HG03457 (cell line): ENCODE measurements around the gene SLC4A5.
"Not testable (repeated sequence)": the region's sequence is repeated elsewhere in the genome, so short reads cannot be mapped to it uniquely, and the experiment has no call there.

Experiments
- ATAC-seq: cut with Tn5 transposase; IDR thresholded peaks from one replicate; pipeline ENCODE4 v1.9.1; 2021; ENCODE audit warnings: moderate number of reproducible peaks; ENCODE audit not compliant: unreplicated experiment

SLC4A5 gene

DNA sequence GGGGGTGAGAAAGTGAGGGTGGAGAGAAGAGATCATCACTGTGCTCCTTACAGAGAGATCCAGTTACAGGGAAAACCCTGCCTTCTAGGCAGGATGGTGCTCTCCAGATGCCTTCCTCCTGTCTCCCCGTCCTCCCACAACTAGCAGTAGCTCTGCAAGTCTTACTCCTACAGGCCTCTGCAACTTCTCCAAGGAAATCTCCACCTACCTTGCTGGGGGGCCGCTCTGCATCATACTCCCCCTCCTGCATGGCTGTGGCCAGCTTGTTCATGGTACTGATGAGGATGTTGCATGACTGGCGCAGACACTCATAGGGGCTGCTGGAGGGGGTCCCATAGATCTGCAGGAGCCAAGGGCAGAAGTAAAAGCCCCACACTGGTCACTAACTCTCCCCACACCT is 22.8 kb upstream of the SLC4A5 start:
- no peak for ATAC-seq

GRCh38 chr2:74364533-74365505 is 21.6 kb upstream of the SLC4A5 start:
- ATAC-seq = no peak

DNA sequence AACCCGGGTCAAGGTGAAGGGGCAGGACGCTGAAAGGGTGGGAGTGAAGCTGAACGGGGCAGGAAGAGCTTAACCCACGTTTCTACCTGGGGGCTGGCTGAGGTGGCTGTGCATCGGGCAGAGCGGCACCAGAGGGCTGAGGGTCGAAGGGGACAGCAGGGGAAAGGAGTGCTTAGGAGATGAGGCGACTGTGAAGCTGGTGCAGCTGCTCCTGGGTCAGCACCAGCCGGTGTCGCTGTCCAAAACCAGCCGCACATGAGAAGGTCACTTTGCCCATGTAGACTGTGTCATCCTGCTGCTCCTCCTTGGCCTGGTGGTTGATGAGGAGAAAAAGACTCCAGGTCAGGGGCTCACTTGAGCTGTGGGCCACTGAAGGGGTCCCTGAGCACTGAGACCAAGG is 18.1 kb upstream of the SLC4A5 start:
- ATAC-seq = no peak

DNA sequence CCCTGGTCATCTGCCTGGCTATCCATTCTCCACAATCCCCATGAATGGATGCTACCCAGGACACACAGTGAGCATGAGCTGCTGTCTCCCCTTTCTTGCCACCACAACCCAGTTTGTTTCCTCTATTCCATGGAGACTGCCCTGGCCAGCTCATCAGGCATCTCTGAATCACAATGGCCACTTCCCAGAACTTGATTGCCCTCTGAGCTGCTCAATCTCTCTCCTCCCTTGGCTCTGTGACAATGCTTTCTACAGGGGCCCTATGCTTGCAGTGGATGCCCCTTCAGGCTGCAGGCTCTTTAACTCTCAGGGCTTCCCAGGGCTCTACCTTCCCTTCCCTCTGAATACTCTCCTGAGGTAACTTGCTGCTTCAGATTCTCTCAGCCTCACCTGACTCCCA is 14.4 kb upstream of the SLC4A5 start:
- no peak for ATAC-seq

DNA sequence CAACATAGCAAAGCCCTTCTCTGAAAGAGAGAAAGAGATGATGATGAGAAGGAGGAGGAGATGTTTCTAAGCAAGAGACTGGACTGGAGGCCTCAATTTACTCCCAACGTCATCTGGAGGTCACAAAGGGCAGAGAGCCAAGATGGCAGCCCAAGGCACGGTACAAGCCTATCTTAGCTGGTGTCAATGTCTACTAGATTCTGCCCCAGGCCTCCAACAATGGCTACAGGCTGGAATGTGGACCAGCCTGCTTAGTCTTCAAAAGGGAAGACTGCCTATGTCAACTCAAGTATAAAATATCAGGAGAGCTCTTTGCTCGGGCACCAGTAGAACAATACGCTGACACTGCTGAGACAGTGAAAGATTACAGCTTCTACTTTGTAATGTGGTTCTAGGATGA is 6.7 kb upstream of the SLC4A5 start:
- no peak for ATAC-seq

- no peak for ATAC-seq
These were observed 4.5 kb upstream of the SLC4A5 start for GRCh38 chr2:74347742-74348141.

- ATAC-seq = no peak
These were observed 4.1 kb upstream of the SLC4A5 start for GRCh38 chr2:74347303-74347702.

GRCh38 chr2:74345272-74345943 is 2.2 kb upstream of the SLC4A5 start:
- no peak for ATAC-seq

- not testable (repeated sequence) for ATAC-seq
These were observed 7.0 kb downstream of the SLC4A5 start for GRCh38 chr2:74336227-74336626.

DNA sequence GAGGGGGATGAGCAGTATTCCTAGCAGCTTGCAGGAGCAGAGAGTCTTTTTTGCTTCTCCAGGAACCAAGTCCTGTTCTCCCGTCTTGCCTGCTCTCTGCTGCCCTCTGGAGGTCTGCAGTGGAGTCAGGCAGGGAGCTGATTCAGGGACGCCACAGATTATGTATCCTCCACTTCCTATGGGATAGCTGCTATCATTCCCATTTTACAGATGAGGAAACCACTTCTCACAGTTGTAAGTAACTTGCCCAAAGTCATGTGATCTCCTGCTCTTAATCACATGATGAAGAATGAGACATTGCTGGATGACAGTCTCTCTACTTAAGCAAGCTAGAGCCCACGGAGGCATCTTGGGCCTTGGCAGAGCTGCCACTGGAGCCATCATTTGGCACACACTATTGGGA is 8.3 kb downstream of the SLC4A5 start:
- no peak for ATAC-seq

GRCh38 chr2:74333896-74334586 is 9.2 kb downstream of the SLC4A5 start:
- no peak for ATAC-seq

- no peak for ATAC-seq
These were observed 10.0 kb downstream of the SLC4A5 start for GRCh38 chr2:74333175-74333574.

- no peak for ATAC-seq
These were observed 10.6 kb downstream of the SLC4A5 start for GRCh38 chr2:74332550-74333174.

DNA sequence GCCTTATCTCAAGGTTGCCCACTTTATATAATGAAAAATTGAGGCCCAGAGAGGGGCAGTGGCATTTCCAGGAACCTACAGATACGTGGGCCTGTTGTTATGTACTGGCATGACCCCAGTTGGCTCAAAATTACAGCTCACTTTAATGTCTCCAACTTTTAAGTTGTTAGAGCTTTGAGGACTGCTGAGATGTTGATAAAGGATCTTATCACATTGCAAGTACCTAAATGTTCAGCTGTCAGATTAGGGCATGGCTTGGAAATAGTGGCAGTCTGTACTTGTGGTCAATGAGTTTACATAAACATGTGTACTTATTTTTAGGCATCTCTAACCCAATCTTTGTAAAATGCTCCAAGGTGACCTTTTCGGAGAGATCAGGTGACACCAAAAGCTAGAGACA is 14.6 kb downstream of the SLC4A5 start:
- no peak for ATAC-seq

DNA sequence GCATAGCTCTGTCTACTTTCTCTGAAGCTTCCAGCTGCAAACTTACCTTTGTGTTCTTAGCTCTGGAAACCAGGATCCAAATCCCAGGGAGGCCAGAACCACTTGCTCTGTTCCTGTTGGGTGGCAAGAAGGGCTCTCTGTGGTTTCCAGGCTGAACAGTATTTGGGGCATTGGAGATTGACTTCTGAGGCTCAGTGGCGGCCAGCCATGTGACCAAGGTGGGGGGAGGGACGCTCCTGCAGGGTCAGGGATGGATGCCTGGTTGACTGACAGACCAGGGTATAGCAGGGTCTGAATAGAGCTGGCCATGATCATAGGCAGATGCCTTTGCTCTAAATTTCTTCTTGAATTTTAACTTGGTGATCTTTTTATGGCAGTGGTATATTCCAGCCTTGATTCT is 15.1 kb downstream of the SLC4A5 start:
- ATAC-seq = no peak

DNA sequence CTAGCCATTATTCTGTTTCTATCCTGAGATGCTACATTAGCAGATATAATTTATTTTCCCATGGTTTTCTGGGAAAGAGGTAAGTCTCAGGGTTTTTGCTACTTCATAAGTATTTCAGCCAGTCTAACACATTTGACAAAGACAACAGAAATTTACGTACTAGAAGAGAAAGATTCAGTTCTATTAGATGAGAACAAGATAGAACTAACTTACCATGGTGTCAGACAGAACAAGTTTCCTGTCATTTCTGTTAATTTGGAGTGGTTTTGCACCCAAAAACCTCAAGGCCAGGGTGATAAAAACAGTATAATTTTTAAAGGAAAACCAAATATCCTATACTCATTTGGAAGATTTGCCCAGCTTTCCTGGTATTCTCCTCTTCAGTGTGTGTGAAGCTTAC is 15.6 kb downstream of the SLC4A5 start:
- ATAC-seq = no peak

GRCh38 chr2:74327199-74327598 is 16.0 kb downstream of the SLC4A5 start:
- ATAC-seq = no peak

DNA sequence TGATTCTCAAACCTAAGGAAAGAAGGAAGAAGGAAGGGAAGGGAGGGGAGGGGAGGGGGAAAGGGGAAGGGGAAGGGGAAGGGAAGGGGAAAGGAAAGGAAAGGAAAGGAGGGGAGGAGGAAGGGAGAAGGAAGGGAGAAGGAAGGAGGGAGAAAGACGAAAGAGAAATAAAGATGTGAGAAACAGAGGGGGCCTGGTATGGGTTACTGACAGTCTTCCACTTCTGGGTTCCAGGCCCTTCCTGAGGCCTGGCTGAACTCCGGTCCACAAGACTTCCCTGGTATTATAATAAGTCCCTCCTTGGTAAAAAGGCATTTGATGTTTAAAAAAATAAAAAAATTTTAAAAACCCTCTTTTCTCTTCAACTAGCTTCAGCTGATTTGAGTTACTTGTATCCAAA is 17.4 kb downstream of the SLC4A5 start:
- no peak for ATAC-seq

DNA sequence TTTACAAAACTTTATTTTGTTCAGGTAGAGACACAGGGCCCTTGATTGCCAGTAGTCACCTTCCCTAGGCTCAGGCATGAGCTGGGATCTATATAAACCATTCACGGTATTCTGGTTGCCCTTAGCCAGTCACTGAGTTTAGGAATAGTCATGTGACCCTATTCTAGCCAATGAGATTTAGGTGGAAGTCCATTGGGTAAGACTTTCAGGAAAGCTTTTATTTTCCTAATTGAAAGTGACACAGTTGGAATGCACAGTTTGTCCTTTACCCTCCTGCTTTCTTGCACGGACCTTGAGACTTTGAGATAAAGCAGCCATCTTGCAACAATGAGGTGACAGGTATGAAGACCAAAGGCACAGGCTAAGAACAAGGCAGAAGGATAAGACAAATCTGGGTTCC is 21.5 kb downstream of the SLC4A5 start:
- no peak for ATAC-seq

DNA sequence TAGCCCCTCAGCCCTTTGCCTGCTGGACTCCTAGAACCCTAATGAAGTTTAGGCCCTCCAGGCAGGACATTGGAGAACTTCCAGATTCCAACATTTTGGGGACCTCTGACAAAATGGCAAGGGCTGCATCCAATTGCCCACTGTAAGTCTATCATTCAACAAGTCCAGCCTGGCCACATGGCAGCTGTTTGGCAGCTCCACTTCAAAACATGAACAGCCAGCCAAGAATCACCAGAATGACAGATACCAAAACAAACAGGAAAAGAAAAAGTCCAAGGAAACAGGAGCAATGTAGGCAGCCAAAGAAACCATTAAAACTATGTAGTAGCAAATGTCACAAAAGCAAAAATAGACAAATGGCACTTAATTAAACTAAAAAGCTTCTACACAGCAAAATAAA is 25.5 kb downstream of the SLC4A5 start:
- ATAC-seq = no peak

GRCh38 chr2:74316627-74317295 is 26.5 kb downstream of the SLC4A5 start:
- no peak for ATAC-seq
